ENCODE measurements around the gene CWC27.
A peak's percentile ranks its signal among the peaks of the same experiment; 100 is the strongest.

The CWC27 gene

DNA sequence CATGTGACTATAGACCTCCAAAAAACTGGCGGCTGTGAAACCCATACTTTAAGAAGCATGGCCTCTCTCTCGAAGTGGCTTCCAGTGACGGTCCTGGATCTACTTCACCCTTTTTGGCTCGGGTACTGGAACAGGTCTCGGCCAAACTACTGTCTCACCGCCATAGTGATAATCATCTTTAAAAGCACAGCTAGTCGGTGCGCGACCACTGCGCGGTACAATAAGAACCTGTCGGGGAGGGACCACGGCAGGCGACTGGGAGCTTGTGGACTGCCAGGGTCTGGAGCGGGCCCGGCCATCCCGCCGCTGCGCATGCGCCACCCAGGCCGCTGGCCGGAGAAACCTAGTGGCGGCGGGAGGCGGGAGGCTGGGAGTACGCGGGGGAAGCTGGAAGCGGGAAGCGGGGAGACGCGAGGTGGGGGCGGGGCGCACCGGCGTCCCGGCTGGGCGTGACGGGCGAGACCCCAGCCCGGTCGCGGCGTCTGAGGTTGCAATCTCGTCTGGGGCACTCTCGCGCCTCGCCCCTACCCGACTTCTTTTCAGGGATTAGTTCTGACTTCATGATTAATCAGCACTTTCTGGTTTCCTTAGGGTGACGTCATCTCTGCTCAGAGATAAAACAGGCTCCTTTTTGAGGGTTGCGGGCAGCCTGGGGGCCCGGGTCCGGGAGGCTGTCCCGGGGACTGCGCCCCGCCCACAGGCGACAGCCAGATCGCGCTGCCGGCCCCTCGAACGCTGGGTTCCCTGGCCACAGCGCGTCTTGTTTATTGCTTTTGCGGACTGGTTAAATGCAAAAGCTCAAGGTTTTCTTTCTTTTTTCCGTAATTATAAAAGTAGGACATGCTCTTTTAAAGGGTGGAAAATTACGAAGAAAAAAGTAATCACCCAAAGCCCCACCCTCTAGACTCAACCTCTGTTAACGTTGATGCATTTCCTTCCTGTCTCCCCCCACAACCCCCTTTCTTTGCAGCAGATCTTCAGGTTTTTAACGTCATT lies 266.8 kb downstream of the CWC27 start:
- peak overlapping the region; percentile 88 to 89 for H3K27ac ChIP-seq (ENCODE audit: low read depth in 2 of 2, low read length in 2 of 2)
- no peaks in the 10 kb centered on the region for H3K27me3 ChIP-seq (ENCODE audit: control insufficient read depth in 2 of 2, insufficient read depth in 2 of 2, low read length in 2 of 2)
- H3K4me1 ChIP-seq (ENCODE audit: control insufficient read depth in 2 of 2, insufficient read depth in 2 of 2, low read length in 2 of 2) = peaks cover 4 to 9% of the 10 kb centered on the region in 2 donors
- H3K9ac ChIP-seq (ENCODE audit: low read depth in 1 of 2, low read length in 2 of 2) = peak overlapping the region; percentile 88 to 92
- peak overlapping the region; percentile 83 to 85 for H3K4me3 ChIP-seq (ENCODE audit: low read length in 2 of 2)
- no peaks in the 10 kb centered on the region for H3K9me3 ChIP-seq (ENCODE audit: control insufficient read depth in 2 of 2, low read length in 2 of 2)
- H3K36me3 ChIP-seq (ENCODE audit: control insufficient read depth in 2 of 2, insufficient read depth in 2 of 2, low read length in 2 of 2) = no peaks in the 10 kb centered on the region

- H3K4me1 ChIP-seq (ENCODE audit: control insufficient read depth in 2 of 2, insufficient read depth in 2 of 2, low read length in 2 of 2) = peaks cover 4 to 9% of the 10 kb centered on the region in 2 donors
- H3K9me3 ChIP-seq (ENCODE audit: control insufficient read depth in 2 of 2, low read length in 2 of 2) = no peaks in the 10 kb centered on the region
- H3K4me3 ChIP-seq (ENCODE audit: low read length in 2 of 2) = no peak overlapping the region
- no peaks in the 10 kb centered on the region for H3K36me3 ChIP-seq (ENCODE audit: control insufficient read depth in 2 of 2, insufficient read depth in 2 of 2, low read length in 2 of 2)
- no peak overlapping the region for H3K9ac ChIP-seq (ENCODE audit: low read depth in 1 of 2, low read length in 2 of 2)
- H3K27ac ChIP-seq (ENCODE audit: low read depth in 2 of 2, low read length in 2 of 2) = peak overlapping the region in 1 of 2 donors; percentile 32
- no peaks in the 10 kb centered on the region for H3K27me3 ChIP-seq (ENCODE audit: control insufficient read depth in 2 of 2, insufficient read depth in 2 of 2, low read length in 2 of 2)
These were observed 269.4 kb downstream of the CWC27 start for GRCh38 chr5:65037831-65038815.

DNA sequence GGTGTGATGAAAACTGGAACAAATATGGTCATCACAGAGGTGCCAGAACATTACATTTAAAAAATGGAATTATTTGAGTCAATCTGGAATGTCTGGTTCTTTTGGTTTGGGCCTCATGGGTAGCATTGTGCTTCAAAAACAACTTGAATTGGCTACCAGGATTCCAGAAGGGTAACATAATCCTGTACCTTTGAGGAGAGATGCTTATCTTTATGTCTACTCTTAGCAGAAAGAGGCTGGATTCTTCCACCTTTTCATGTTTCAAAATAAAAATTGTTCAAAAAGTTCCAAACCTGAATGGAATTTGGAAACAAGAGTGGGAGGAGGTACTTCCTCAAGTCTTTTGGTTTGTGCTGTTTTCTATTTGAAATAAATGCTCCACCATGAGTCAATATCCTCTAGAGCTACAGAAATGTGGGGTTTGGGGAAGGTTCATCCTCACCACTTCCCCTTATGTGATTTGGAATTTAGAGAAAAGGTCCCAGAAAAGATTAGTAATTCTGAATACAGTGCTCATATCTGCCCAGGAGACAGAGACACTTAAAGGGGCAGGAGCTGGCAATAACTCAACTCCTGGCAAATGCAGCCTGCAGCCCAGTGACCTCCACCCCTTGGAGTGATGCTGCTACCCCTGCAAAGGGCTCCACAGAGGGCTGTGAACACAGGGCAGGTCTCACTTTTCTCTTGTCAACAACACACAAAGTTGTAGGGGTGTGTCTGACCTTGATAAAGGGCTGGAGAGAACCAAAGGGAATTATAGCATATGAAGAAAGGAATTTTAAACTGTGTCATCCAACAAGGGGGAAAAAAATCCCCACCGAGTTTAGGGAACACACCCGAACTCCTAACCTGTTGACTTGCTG lies 272.8 kb downstream of the CWC27 start:
- Histone ChIP-seq H3K36me3 (ENCODE audit: control insufficient read depth in 2 of 2, insufficient read depth in 2 of 2, low read length in 2 of 2) (no peaks in the 10 kb centered on the region), H3K9ac (ENCODE audit: low read depth in 1 of 2, low read length in 2 of 2) (no peak overlapping the region), H3K4me1 (ENCODE audit: control insufficient read depth in 2 of 2, insufficient read depth in 2 of 2, low read length in 2 of 2) (no peaks in the 10 kb centered on the region), H3K9me3 (ENCODE audit: control insufficient read depth in 2 of 2, low read length in 2 of 2) (no peaks in the 10 kb centered on the region), H3K27ac (ENCODE audit: low read depth in 2 of 2, low read length in 2 of 2) (no peak overlapping the region), H3K27me3 (ENCODE audit: control insufficient read depth in 2 of 2, insufficient read depth in 2 of 2, low read length in 2 of 2) (no peaks in the 10 kb centered on the region), H3K4me3 (ENCODE audit: low read length in 2 of 2) (no peak overlapping the region)

DNA sequence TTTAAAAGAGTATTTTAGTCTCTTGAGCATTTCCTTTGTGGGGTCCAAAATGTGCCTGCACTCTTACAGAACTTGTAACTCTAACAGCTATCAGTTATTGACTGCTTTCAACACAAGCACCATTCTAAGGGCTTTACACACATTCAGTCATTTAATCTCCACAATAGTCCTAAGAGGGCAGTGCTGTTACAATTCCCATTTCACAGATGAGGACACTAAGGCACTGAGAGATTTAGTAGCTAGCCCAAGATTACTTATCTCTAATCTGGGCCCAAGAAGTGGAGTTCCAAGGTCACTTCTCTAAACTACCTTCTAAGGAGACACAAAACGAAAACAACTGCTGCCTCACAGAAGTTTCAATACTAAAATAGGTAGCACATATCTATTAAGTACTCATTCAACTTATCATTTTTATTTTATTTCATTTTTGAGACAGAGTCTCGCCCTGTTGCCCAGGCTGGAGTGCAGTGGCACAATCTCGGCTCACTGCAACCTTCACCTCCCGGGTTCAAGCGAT lies 275.2 kb downstream of the CWC27 start:
- no peaks in the 10 kb centered on the region for H3K27me3 ChIP-seq (ENCODE audit: control insufficient read depth in 2 of 2, insufficient read depth in 2 of 2, low read length in 2 of 2)
- H3K9ac ChIP-seq (ENCODE audit: low read depth in 1 of 2, low read length in 2 of 2) = no peak overlapping the region
- H3K4me3 ChIP-seq (ENCODE audit: low read length in 2 of 2) = no peak overlapping the region
- no peaks in the 10 kb centered on the region for H3K4me1 ChIP-seq (ENCODE audit: control insufficient read depth in 2 of 2, insufficient read depth in 2 of 2, low read length in 2 of 2)
- no peak overlapping the region for H3K27ac ChIP-seq (ENCODE audit: low read depth in 2 of 2, low read length in 2 of 2)
- H3K36me3 ChIP-seq (ENCODE audit: control insufficient read depth in 2 of 2, insufficient read depth in 2 of 2, low read length in 2 of 2) = no peaks in the 10 kb centered on the region
- no peaks in the 10 kb centered on the region for H3K9me3 ChIP-seq (ENCODE audit: control insufficient read depth in 2 of 2, low read length in 2 of 2)

- Histone ChIP-seq H3K9ac (ENCODE audit: low read depth in 1 of 2, low read length in 2 of 2) (no peak overlapping the region), H3K27ac (ENCODE audit: low read depth in 2 of 2, low read length in 2 of 2) (no peak overlapping the region), H3K4me1 (ENCODE audit: control insufficient read depth in 2 of 2, insufficient read depth in 2 of 2, low read length in 2 of 2) (no peaks in the 10 kb centered on the region), H3K27me3 (ENCODE audit: control insufficient read depth in 2 of 2, insufficient read depth in 2 of 2, low read length in 2 of 2) (no peaks in the 10 kb centered on the region), H3K4me3 (ENCODE audit: low read length in 2 of 2) (no peak overlapping the region), H3K36me3 (ENCODE audit: control insufficient read depth in 2 of 2, insufficient read depth in 2 of 2, low read length in 2 of 2) (no peaks in the 10 kb centered on the region), H3K9me3 (ENCODE audit: control insufficient read depth in 2 of 2, low read length in 2 of 2) (no peaks in the 10 kb centered on the region)
These were observed 278.5 kb downstream of the CWC27 start for GRCh38 chr5:65047225-65047624.

DNA sequence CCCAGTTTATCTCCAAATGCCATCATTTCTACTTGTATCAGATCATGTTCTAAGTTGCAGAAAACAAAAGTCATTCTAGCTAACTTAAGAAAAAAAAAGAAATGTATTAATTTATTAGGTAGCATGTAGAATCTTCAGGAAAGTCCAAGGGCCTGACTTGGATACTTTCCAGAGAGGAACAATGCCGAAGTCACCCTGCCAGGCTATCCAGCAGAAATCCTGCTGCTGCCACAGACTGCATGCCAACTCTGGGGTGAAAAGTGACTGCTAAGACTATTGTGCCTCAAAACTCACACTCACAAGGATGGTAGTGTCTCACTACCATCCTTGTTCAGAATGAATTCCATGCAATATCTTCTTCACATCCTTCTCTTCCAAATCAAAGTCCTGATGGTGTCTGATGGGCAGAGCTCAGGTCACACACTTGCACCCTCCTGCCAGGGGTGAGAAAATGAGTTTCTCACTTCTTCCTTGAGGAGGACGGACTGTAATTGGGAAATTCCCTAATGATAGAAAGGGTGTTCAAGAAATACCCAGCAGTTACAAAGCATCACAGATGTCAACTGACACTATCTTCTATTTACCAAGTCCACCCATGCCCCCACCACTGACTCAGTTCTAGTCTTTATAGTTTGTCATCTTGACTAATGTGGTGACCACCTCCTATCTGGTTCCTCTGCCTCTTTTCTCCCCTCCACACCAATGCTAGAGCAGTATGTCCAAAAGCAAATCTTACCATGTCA lies 279.4 kb downstream of the CWC27 start:
- H3K4me3 ChIP-seq (ENCODE audit: low read length in 2 of 2) = no peak overlapping the region
- no peak overlapping the region for H3K27ac ChIP-seq (ENCODE audit: low read depth in 2 of 2, low read length in 2 of 2)
- no peaks in the 10 kb centered on the region for H3K9me3 ChIP-seq (ENCODE audit: control insufficient read depth in 2 of 2, low read length in 2 of 2)
- H3K36me3 ChIP-seq (ENCODE audit: control insufficient read depth in 2 of 2, insufficient read depth in 2 of 2, low read length in 2 of 2) = no peaks in the 10 kb centered on the region
- no peaks in the 10 kb centered on the region for H3K4me1 ChIP-seq (ENCODE audit: control insufficient read depth in 2 of 2, insufficient read depth in 2 of 2, low read length in 2 of 2)
- no peaks in the 10 kb centered on the region for H3K27me3 ChIP-seq (ENCODE audit: control insufficient read depth in 2 of 2, insufficient read depth in 2 of 2, low read length in 2 of 2)
- no peak overlapping the region for H3K9ac ChIP-seq (ENCODE audit: low read depth in 1 of 2, low read length in 2 of 2)

- Histone ChIP-seq H3K9ac (ENCODE audit: low read depth in 1 of 2, low read length in 2 of 2) (no peak overlapping the region), H3K27me3 (ENCODE audit: control insufficient read depth in 2 of 2, insufficient read depth in 2 of 2, low read length in 2 of 2) (no peaks in the 10 kb centered on the region), H3K4me1 (ENCODE audit: control insufficient read depth in 2 of 2, insufficient read depth in 2 of 2, low read length in 2 of 2) (no peaks in the 10 kb centered on the region), H3K9me3 (ENCODE audit: control insufficient read depth in 2 of 2, low read length in 2 of 2) (no peaks in the 10 kb centered on the region), H3K36me3 (ENCODE audit: control insufficient read depth in 2 of 2, insufficient read depth in 2 of 2, low read length in 2 of 2) (no peaks in the 10 kb centered on the region), H3K4me3 (ENCODE audit: low read length in 2 of 2) (no peak overlapping the region), H3K27ac (ENCODE audit: low read depth in 2 of 2, low read length in 2 of 2) (no peak overlapping the region)
These were observed 281.4 kb downstream of the CWC27 start for GRCh38 chr5:65050140-65050539.

- no peaks in the 10 kb centered on the region for H3K9me3 ChIP-seq (ENCODE audit: control insufficient read depth in 2 of 2, low read length in 2 of 2)
- no peaks in the 10 kb centered on the region for H3K36me3 ChIP-seq (ENCODE audit: control insufficient read depth in 2 of 2, insufficient read depth in 2 of 2, low read length in 2 of 2)
- no peak overlapping the region for H3K27ac ChIP-seq (ENCODE audit: low read depth in 2 of 2, low read length in 2 of 2)
- H3K4me3 ChIP-seq (ENCODE audit: low read length in 2 of 2) = no peak overlapping the region
- no peak overlapping the region for H3K9ac ChIP-seq (ENCODE audit: low read depth in 1 of 2, low read length in 2 of 2)
- no peaks in the 10 kb centered on the region for H3K27me3 ChIP-seq (ENCODE audit: control insufficient read depth in 2 of 2, insufficient read depth in 2 of 2, low read length in 2 of 2)
- no peaks in the 10 kb centered on the region for H3K4me1 ChIP-seq (ENCODE audit: control insufficient read depth in 2 of 2, insufficient read depth in 2 of 2, low read length in 2 of 2)
These were observed 282.2 kb downstream of the CWC27 start for GRCh38 chr5:65050826-65051498.
